Measurements from ENCODE around the gene PSAP. TPM values are rescaled to one million over a fixed set of nuclear protein-coding genes. Genes with fewer than 3 reads are reported as not detected.
"Not testable (repeated sequence)": the region's sequence is repeated elsewhere in the genome, so short reads cannot be mapped to it uniquely, and the experiment has no call there.

The PSAP gene
- total RNA-seq, 4 donors from 2014 or later: 937 to 1,475 (median 1,210) TPM

DNA sequence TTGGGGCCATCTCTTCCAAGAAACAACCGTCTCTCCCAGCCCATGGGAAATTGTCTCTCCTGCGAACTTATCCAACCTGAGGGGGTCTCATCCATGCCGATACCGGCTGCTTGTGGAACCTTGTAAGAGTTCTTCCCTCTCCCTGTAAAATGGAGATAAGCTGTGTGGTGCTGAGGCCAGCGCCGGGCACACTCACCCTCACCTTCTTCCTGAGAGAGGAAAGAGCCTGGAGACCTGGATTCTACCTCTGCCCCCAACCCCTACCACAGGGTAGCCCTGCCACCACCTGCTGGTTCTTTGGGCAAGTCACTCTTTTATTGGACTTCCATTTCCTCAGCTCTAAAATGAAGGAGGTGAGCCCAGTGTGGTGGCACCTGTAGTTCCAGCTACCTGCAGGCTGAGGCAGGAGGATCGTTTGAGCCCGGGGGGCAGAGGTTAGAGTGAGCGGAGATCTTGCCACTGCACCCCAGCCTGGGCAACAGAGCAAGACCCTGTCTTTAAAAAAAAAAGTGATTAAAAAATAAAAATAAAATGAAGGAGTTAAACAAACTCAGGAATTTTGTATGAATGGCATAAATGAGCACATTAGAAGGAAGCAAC is 38.4 kb upstream of the PSAP start:
- ATAC-seq (ENCODE audit: low FRiP score) (peak; percentile 4), DNase-seq (ENCODE audit: low spot score) (no peak)
- TF ChIP-seq, protein P1, sequence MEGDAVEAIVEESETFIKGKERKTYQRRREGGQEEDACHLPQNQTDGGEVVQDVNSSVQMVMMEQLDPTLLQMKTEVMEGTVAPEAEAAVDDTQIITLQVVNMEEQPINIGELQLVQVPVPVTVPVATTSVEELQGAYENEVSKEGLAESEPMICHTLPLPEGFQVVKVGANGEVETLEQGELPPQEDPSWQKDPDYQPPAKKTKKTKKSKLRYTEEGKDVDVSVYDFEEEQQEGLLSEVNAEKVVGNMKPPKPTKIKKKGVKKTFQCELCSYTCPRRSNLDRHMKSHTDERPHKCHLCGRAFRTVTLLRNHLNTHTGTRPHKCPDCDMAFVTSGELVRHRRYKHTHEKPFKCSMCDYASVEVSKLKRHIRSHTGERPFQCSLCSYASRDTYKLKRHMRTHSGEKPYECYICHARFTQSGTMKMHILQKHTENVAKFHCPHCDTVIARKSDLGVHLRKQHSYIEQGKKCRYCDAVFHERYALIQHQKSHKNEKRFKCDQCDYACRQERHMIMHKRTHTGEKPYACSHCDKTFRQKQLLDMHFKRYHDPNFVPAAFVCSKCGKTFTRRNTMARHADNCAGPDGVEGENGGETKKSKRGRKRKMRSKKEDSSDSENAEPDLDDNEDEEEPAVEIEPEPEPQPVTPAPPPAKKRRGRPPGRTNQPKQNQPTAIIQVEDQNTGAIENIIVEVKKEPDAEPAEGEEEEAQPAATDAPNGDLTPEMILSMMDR (IDR thresholded peaks at IDR 0.05): no peak

DNA sequence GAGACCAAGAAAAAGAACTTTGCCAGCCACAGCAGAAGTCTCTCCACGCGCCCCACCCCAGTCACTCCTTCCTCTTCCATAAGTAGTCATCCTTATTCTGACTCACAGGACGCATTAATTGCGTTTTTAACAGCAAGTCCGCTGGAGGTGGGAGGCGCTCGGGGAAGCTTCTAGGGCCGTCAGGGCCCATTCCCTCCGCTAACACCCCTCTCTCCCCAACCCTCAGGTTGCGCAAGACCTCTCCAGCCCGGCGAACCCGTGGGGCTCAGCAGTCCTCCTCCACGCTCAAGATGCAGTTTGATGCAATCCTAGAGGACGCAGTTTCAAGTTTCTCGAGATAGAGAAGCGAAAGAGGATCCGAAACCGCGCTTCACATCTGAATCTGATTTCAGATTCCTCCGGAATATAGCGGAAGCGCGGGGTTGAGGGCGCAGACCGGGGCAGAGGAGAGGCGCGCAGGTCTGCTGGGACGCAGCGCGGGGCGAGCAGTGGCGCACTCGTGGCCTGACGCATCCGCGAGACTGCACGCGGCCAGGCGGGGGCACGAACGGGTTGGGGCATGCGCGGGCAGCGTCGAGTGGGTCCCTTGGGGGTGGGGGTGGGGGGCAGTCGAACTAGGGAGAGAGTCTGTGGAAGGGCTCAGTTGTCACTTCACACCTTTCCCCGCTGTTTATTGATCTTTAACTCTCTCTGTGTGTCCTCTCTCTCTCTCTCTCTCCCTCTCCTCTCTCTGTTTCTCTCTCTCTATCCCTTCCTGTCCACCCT is 37.8 kb upstream of the PSAP start:
- ATAC-seq (ENCODE audit: low FRiP score) (peak; percentile 91), DNase-seq (ENCODE audit: low spot score) (peak; percentile 60)
- TF ChIP-seq, protein P1 (IDR thresholded peaks at IDR 0.05): no peak

DNA sequence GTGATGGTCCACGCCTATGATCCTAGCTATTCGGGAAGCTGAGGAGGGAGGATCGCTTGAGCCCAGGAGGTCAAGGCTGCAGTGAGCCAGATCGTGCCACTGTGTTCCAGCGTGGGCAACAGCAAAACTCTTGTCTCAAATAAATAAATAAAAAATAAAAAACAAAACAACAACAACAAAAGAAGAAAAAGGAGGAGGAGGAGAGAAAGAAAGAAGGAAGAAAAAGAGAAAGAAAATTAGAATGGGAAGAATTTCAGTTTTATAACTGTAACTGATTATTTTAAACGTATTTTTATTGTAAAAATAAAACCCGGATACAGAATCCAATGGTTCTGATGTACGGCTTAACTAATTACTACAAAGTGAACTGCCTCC is 37.2 kb upstream of the PSAP start:
- DNase-seq (ENCODE audit: low spot score): no peak
- TF ChIP-seq, protein P1 (IDR thresholded peaks at IDR 0.05): no peak
- ATAC-seq (ENCODE audit: low FRiP score): no peak

DNA sequence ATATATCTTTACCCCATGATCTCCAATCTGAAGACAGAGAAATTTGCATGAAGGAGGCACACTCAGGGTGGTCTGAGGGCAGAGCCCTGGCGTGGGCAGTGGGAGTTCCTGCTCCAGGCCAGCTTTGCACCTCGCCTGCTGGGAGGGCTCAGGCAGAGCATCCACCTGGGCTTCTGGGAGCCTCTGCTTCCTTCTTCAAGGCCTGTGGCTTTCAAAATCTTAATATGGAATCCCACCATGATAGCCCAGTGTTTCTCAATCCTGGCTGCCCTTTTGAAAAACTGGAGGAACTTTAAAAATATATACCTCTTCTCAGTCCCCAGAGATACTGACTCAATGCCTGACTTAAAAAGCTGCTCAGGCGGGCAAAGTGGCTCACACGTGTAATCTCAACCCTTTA is 36.7 kb upstream of the PSAP start:
- DNase-seq (ENCODE audit: low spot score) (no peak), ATAC-seq (ENCODE audit: low FRiP score) (no peak)
- TF ChIP-seq, protein P1 (IDR thresholded peaks at IDR 0.05): no peak

DNA sequence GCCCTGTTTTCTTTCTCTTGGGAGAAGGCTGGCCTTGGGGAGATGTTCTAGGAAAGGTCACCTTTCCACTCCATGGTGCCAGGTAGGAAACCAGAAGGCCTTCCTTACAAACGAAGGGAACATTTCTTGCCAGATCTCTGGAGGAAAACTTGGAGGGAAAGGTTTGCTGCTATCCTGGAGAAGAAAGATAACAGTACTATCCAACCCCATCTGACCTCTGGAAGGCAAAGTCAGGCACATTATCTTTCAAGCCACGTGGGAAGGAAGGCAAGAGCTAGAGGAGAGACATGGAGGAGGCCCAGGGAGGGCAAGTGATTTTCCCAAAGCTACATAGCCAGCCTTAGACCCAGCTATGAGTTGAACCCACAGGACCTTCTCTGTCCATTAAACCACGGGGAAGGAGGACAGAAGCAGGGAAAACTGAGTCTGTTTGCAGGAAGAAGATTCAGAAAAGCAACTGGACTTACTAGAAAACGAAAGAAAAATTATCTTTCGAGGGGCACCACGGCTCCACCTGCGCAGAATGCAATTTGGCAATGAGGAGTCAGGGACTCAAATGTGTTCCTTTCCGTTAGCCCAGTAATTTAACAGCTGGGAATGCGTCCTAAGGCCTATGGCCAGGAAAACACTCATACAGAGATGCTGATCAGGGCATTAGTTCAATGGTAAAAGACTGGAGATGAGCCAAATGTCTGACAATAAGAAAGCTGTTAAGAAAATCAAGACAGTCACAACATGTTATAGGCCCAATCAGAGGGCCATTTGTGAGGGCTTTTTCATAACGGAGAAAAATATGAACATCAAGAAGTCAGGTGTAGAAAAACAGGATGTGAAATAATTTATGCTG is 32.0 kb upstream of the PSAP start:
- ATAC-seq (ENCODE audit: low FRiP score) (no peak), DNase-seq (ENCODE audit: low spot score) (no peak)
- TF ChIP-seq, protein P1 (IDR thresholded peaks at IDR 0.05): no peak

DNA sequence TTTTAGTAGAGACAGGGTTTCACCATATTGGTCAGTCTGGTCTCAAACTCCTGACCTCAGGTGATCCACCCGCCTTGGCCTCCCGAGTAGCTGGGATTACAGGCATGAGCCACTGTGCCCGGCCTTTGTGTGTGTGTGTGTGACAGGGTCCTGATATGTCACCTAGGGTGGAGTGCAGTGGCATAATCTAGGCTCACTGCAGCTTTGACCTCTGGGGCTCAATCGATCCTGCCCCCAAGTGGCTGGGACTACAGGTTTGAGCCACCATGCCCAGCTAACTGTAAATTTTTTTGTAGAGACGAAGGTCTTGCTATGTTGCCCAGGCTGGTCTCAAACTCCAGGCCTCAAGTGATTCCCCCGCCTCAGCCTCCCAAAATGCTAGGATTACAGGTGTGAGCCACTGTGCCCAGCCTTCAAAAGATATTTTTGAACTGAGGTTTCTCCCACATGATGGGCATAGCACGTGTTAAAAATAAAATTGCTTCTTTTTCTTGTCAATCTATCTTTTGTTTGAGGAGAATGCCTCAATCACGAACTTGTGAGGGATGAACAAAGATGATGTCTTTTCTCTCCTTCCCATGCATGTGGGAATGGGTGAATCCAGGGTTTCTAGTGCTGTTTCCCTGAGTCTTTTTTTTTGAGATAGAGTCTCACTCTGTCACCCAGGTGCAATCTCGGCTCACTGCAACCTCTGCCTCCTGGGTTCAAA is 30.8 kb upstream of the PSAP start:
- ATAC-seq (ENCODE audit: low FRiP score): no peak
- DNase-seq (ENCODE audit: low spot score): no peak
- TF ChIP-seq, protein P1 (IDR thresholded peaks at IDR 0.05): no peak

DNA sequence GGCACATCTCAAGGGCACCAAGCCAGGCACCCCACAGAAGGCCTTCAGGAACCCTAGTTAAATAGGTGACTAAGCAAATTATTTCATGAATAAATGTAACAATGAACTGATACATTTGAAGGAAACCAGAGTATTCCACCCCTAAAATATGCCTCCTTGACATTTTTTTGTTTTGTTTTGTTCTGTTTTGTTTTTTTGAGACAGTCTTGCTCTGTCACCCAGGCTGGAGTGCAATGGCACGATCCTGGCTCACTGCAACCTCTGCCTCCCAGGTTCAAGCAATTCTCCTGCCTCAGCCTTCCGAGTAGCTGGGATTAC is 30.2 kb upstream of the PSAP start:
- ATAC-seq (ENCODE audit: low FRiP score); DNase-seq (ENCODE audit: low spot score): not testable (repeated sequence)
